NCI-H2171 (cell line): ENCODE data around the gene UNC13C.

Source experiments
- DNase-seq: peaks from one replicate; lab custom pipeline; 2025; lab: John Stamatoyannopoulos, UW

UNC13C gene

DNA sequence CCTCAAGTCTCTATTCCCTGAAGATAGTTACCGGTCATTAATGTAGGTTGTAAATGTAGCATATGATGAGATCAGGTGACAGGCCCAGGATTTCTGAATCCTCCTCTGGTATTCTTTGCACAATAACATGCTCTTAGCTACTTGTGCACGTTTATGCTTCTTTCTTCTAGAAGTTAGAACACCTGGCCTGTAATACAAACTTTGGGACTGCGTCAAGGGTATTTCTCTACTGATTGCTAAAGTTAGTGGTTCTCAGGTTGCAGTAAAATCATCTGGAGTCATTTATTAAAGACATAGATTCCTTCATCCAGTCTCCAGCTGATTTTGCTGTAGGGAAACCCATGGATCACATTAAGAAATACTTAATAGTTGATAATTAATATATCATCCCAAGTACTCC, 48.0 kb downstream of the UNC13C start:
- no peak for DNase-seq

DNA sequence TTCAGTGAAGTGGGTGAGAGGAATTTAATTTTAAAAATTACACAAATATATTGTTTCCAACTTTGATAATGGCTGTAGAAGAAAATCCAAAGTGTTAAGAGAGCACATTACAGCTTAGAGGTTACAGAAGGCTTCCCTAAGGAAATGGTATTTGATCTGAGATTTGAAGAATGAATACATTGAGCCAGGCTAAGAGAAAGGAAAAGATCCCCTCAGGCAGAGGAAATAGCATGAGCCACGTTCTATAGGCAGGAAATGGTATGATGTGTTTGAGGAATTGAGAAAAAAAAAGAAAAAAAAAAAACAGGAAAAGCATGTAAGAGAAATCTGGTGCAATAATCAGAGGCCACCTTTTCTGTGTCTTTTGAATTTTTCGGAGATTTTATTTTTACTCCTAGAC, 48.6 kb downstream of the UNC13C start:
- no peak for DNase-seq

DNA sequence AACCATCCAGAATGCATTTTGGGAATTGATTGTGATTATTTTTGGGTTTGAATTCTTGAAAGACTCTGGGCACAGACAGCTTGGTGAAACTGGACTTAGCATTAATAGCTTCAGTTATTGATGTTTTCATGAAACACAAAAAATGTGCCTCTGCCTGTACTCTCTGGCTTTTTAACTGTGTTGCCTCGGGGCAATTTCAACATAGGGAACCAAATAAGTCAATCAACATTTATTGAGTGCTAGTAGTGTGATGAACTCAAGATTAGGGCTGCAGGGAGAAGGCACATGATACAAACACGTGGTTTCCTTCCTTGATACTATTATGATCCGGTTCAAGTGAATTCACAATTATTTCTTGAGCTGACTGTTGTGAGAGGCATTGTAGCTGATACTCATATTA, 50.8 kb downstream of the UNC13C start:
- DNase-seq = no peak

DNA sequence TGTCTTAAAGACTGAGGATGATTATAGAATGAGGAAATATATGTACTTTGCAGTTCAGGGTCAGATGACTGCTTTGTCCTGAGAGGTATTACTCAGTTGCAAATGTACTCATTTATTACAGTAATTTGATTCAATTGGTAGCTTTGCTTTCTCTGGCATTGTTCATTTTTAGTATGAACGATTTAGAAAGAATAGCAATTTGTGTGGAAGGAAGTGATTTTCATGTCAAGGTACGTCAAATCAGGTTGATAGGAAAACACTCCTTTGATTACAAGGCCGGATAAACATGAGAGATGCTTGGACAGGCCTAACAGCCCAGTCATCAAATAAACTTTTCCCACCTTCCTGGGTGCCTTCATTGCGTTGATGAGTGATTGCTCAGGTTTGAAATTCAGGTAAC, 53.8 kb downstream of the UNC13C start:
- no peak for DNase-seq

- DNase-seq = no peak
These were observed 55.2 kb downstream of the UNC13C start for GRCh38 chr15:54033356-54033860.

- no peak for DNase-seq
These were observed 55.7 kb downstream of the UNC13C start for GRCh38 chr15:54033869-54034458.

DNA sequence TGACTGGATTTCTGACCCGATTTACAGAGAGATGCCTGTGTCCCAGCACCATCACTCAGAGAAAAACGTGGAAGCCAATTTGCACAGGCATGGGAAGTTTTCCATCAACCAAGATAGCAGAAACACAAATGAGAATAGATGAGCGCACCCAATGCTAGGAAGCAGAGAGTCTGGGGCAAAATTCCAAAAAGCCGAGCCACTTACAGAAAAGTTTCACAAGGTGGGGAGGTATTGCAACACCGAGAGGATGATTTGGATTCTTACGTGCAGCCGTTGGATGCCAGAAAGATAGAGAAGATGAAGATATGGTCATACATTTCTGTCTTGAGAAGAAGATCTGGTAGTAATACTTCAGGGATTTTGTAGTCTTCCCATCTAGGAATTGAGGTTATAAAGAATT, 57.4 kb downstream of the UNC13C start:
- DNase-seq = no peak

DNA sequence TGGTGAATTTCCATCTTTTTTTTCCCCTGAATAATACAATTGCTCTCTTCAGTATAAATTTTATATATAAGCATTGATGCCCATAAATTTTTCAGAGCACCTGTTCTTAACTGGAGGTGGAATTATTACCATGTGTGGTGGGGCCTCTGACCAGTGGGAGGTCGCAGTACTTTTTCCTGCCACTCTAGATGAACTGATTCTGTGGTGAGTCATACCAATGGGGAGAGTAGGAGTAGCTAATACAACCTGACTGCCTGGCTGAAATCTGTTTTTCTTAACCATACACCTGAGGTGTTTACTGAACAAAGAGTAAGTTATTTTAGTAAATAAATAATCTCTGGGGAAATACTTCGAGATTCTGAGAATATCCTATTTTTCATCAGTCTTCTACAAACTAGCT, 67.2 kb downstream of the UNC13C start:
- no peak for DNase-seq

- DNase-seq = no peak
These were observed 67.9 kb downstream of the UNC13C start for GRCh38 chr15:54046093-54046492.

GRCh38 chr15:54064365-54064764, 86.1 kb downstream of the UNC13C start:
- DNase-seq = no peak

GRCh38 chr15:54066403-54066802, 88.2 kb downstream of the UNC13C start:
- no peak for DNase-seq

GRCh38 chr15:54082836-54083492, 104.7 kb downstream of the UNC13C start:
- no peak for DNase-seq

DNA sequence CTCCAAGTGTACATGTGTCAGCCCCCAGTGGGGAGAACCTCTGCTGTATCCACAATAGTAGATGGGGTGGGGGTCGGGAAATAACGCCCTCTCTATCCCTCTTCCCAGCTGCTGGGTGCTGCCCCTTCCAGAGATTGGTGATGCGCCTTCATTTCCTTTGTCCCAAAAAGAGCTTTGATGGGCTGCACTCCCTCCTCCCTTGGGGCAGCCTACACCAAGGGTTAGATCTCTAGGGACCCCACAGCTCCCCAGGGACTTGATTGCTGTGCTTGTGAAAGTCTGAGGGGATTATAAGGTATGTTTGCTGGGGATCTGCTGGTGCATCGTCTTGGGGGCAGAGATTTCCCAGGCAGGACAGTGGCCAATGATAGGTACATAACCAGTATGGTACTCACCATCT, 105.3 kb downstream of the UNC13C start:
- DNase-seq = no peak

GRCh38 chr15:54083991-54084390, 105.8 kb downstream of the UNC13C start:
- DNase-seq = no peak

DNA sequence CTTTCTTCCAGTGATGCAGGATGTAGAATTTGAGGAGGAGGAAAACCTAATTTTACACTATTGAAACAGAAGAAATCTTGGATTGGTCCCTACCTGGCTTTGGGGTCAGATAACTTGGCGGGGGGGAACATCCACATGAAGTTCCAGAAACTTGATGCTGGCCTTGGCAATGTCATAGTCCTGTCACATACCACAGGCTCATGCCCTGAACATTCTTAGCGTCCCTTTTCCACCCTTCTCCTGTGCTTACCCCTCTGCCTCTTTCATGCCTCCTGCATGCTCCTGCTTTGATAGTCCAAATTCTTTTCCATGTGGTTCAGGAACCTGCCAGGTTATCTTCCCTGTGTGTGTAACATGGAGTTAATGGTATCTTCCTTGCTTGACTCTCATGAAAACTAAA, 110.6 kb downstream of the UNC13C start:
- no peak for DNase-seq

DNA sequence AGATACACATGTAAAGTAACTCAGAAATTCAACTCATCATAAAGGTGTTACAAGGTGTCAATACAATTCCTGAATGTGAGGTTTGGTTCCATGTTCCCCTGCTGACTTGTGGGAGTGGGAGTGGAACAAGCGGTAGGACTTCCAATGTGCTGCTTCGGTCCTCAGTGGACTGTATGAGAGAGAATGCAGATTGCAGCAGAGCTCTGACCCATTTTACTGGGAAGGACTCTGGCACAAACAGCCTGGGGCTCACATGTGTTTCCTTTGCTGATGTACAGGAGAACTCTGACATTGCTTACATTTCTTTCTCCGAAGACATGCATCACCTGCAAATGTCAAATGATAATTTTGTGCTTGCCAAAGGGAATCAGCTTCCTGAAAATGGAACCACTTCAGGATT, 111.5 kb downstream of the UNC13C start:
- DNase-seq = no peak

GRCh38 chr15:54091651-54092050, 113.4 kb downstream of the UNC13C start:
- no peak for DNase-seq

DNA sequence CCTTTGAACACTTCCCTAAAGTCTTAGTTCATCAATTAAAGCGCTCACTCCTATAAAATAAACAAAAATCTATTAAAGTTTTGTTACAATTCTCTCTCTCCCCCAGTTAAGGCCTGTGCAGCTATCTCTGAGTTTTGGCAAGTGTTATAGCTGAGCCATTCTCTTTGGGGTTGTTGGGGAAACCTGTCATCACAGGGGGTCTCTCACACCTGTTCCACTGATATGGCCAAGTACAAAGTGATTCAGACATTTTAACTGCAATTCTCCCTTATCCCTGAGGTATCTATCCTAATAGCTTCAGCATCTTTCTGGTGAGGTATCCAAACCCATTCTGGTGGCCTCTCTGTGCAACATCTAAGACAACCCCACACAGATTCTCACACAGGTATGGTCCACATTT, 116.4 kb downstream of the UNC13C start:
- no peak for DNase-seq

DNA sequence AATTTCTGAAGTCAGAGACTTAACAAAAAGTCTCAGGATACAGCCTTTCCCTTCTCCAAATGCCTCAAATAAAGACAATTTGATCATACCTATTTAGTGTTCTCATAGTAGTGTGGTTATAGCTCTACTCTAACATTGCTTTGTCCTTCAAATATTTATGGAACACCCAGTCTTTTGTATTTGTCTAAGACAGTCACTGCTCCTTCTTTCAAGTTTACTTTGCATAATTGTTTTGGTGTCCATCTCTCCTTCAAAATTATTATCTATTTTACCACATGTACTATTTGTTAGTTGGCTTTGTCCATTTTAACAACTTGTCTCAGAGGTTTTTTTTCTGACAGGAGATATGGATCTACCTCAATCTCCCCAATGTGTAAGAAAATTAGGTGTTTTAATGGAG, 118.8 kb downstream of the UNC13C start:
- DNase-seq = no peak

GRCh38 chr15:54099010-54099409, 120.8 kb downstream of the UNC13C start:
- no peak for DNase-seq

DNA sequence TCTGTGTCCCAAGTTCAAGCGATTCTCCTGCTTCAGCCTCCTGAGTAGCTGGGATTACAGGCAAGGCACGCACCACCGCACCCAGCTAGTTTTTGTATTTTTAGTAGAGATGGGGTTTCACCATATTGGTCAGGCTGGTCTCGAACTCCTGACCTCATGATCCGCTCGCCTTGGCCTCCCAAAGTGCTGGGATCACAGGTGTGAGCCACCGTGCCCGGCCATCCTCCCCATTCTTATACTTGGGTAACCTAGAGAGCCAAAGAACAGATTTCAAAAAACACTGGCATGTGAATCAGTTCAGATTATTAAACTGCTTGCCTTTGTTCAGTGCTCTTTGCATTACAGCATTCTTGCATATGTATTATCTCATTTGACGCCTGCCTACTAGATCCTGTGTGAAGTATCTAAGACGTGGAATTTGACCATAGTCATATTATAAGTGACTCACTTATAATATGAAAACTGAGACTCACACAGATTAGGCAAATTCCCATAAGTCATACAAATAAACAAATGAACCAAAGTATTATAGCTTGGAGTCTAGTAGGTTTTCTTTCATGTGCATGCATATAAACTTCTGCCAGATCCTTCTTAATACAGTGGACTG, 123.5 kb downstream of the UNC13C start:
- no peak for DNase-seq

- no peak for DNase-seq
These were observed 124.5 kb downstream of the UNC13C start for GRCh38 chr15:54102704-54103103.

DNA sequence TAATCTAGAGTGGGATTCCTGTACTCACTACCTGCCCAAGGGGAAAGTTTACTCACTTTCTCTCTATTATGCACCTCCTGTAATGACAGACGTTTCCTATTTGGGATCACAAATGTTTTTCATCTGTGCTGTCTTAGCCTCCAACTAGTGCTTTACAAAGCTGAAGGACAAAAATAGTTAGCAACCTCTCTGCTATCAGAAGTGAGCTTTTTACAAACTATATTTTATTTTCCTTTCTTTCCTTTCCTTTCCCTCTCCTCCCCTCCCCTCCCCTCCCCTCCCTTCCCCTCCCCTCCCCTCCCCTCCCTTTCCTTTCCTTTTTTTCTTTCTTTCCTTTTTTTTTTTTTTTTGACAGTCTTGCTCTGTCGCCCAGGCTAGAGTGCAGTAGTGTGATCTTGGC, 130.8 kb downstream of the UNC13C start:
- DNase-seq = no peak

GRCh38 chr15:54119051-54119450, 140.8 kb downstream of the UNC13C start:
- no peak for DNase-seq
